ENCODE data around the gene GLUD2.
"Not testable (repeated sequence)": the region's sequence is repeated elsewhere in the genome, so short reads cannot be mapped to it uniquely, and the experiment has no call there.

GLUD2 gene

DNA sequence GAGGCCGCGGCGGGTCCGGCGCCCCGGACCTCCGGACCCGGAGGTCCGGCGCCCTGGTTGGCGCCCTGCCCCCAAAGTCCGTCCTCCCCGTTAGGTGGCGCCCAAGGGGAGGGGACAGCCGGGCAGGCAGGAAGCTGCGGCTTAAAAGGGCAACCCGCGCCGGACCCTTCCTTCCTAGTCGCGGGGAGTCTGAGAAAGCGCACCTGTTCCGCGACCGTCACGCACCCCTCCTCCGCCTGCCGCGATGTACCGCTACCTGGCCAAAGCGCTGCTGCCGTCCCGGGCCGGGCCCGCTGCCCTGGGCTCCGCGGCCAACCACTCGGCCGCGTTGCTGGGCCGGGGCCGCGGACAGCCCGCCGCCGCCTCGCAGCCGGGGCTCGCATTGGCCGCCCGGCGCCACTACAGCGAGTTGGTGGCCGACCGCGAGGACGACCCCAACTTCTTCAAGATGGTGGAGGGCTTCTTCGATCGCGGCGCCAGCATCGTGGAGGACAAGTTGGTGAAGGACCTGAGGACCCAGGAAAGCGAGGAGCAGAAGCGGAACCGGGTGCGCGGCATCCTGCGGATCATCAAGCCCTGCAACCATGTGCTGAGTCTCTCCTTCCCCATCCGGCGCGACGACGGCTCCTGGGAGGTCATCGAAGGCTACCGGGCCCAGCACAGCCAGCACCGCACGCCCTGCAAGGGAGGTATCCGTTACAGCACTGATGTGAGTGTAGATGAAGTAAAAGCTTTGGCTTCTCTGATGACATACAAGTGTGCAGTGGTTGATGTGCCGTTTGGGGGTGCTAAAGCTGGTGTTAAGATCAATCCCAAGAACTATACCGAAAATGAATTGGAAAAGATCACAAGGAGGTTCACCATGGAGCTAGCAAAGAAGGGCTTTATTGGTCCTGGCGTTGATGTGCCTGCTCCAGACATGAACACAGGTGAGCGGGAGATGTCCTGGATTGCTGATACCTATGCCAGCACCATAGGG lies at the start of gene GLUD2:
GLUD2 (plus strand) TSS at position 170 of the 979 bp plus-strand sequence; CDS start at position 245, 75 bp downstream.
- DNase-seq = not testable (repeated sequence)

DNA sequence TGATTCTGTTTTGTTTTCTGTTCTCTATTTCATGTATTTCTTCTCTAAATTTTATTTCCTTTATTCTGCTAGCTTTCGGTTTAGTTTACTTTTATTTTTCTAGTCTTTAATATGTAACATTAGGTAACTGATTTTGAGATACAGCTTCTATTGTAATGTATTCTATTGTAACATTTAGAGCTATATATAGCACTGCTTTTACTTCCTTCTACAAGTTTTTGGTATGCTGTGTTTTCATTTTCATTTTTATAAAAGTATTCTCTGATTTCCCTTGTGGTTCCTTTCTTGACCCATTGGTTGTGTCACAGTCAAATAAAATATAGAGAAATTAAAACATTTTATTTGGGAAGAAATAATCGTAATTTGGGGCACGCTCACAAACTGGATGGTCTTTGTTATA lies 48.0 kb upstream of the GLUD2 start:
- DNase-seq = no peak

DNA sequence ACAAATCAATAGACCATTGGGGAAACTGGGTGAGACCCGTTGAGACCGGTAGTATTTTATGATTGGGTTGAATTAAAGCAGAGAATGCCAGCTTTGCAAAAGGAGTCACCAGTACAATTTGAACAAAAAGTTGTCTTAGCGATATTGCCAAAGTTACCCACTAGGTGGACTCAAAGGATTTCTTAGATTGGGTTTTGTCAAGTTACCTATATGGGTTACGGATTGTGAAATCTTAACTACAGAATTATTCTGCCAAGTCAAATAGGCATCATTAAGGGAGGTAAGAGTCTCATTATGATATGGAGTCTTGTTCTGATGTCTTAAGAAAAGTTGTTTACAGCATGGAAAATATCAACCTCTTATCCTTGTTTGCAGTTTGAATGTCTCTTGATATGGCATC lies 46.8 kb upstream of the GLUD2 start:
- DNase-seq = peak; percentile 3

DNA sequence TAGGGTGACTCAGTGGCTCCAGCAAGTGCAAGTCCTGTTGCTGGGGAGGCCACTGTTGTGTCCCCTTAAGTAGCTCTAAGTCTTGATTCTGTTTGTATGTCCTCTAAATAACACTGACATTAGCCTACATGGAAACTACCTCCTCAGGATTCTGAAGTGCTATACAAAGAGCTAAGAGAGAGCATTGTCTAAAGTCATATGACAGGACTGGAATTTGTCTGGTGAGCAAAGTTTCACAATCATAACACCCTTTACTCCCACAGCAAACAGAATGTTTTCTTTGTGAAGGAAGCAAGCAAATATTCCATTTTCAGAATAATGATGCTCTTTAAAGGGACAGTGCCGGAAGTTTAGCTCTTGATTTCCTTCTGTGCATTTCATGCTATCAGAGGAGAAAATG lies 38.5 kb upstream of the GLUD2 start:
- no peak for DNase-seq

DNA sequence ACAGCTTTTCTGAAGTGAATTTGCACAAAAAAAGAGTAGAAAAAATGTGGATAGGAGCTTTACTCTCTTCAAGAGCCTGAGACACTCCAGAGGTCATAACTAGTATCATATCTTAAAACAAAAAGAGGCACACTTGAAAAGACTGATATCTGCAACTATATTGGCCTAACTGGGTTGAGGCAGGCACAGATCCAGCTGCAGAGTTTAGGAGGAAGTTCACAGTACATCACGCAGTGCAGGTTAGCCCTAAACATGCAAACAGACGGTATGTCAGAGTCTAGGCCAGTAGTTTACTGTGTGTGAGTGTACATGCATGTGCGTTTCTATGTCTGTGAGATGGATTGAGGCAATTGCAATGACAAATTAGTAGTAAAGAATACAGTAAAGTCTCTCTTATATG lies 37.6 kb upstream of the GLUD2 start:
- DNase-seq = no peak

DNA sequence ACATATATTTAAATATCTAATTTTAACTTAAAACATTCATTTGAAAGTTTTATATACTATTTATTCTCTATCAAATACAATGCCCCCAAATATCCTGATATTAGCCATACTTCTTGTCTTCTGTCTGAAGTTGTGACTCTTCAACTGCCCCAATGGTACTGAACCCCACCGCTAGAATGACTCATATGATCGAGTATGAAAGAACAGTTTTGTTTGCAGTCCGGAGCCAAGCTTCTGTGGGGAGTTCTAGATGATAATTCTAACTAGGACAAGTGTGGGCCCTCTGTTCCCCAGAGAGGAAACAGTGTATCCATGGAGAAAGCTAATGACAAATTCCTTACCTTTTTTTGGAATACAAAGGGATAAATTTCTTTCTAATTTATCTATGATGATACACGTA lies 37.2 kb upstream of the GLUD2 start:
- DNase-seq = no peak

DNA sequence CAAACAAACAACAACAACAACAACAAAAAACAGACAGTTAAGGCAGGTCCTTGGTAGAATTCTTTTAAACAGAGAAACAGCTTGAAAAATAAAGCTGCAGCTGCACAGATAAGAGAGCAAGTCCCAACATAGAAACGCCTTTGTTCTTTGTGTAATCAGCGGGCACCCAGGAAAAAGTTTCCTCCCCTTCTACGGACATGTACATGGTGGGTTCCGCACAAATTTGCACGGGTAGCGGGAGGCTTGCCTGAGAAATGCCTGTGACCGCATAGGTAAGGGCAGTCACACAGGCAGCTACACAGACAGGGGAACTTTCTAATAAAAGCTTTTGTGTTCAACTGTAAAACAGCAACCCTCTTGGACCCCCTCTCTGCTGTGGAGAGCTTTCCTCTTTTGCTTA lies 36.2 kb upstream of the GLUD2 start:
- DNase-seq = no peak

DNA sequence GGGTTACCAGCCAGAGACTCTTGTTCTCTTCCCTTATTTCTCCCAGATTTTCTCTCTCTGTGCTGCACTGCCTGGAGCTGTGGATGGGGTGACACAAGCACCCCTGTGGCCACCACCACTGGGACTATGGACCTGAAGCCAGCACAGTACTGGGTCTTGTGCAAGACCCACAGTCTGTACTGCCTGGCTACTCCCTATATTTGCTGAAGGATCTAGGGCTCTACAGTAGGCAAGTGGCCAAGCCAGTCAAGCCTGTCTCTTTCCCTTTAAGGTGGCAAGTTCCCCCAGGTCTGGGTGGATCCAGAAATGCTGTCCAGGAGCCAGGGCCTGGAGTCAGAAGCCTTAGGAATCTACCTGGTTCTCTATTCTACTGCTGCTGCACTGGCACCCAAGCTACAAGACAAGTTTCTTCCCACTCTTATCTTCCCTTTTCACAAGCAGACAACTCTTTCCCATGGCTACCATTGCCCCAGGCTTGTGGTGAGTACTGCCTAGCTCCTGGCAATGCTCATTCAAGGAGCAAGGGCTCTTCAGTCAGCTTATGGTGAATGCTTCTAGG lies 33.4 kb upstream of the GLUD2 start:
- DNase-seq = no peak

DNA sequence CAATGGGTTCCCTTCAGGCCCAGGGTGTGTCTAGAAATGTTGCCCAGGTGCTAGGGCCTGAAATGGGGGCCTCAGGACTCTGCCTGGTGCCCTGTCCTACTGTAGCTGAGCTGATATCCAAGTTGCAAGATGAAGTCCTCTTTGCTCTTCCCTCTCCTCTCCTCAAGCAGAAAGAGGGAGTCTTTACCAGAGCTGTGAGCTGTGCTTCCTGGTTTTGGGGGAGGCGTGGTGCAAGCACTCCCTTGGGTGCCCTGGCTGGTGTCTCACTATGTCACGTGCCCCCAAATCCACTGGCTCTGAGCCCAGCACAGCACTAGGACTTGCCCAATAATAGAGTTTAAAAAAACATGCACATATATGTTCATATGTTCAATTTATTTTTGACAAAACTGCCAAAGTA lies 32.6 kb upstream of the GLUD2 start:
- DNase-seq = no peak

DNA sequence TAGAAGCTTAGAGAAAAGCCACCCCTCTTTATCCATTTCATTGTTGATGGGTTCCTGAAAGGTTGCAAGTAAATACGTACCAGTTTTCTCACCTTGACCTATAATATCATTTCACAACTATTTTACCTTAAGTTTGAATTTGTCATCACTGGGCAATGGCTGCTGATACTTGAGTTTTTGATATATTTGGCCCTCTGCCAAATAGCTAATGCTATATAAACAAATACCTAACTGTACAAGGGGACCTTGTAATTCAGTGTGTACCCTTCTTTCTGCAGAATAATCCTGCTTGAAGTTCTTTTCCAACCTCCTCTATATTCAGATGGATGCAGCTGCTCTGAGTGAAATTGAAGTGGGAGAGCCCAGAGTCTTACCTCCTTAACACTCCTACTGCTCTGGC lies 19.0 kb upstream of the GLUD2 start:
- peak; percentile 64 for DNase-seq

DNA sequence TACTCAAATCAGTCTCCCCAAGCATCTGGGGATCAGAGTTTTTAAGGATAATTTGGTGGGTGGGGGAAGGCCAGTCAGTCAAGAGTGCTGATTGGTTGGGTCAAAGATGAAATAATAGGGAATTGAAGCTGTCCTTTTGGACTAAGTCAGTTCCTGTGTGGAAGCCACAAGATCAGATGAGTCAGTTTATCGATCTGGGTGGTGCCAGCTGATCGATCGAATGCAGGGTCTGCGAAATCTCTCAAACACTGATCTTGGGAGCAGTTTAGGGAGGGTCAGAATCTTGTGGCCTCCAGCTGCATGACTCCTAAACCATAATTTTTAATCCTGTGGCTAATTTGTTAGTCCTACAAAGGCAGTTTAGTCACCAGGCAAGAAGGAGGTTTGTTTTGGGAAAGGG lies 17.3 kb upstream of the GLUD2 start:
- no peak for DNase-seq

DNA sequence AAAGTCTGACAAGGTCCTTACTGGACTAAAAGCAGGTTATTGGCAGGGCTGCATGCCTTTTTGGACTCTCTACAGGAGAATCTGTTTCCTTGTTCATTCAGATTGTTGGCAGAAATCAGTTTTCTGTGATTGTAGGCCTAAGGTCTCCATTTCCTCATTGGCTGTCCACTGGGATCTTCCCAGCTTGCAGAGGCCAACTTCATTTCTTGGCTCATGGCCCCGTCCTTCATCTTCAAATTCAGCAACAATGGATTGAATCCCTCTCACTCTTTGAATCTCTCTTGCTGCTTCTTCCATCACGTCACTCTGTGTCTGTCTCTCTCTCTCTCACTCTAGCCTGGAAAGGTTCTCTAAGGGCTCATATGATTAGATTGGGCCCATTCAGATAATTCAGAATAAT lies 14.9 kb upstream of the GLUD2 start:
- DNase-seq = no peak

DNA sequence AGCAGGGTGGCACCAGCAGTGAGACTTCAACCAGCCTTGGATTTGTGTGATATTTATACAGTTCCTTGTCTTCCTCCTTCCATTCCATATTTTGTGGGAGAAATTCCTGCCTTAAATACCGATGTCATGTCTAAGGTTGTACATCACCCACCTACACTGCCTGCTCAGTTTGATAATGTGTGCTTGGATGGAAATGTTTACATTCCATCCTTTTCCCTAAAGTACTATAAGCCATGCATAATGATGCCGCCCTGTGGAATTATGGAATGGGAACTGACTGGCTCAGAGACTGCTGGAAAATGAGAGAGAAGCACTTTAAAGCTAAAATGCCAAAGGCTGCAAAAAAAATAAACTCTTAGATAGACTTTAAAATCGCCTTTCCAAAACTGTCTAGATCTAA lies 11.3 kb upstream of the GLUD2 start:
- no peak for DNase-seq

DNA sequence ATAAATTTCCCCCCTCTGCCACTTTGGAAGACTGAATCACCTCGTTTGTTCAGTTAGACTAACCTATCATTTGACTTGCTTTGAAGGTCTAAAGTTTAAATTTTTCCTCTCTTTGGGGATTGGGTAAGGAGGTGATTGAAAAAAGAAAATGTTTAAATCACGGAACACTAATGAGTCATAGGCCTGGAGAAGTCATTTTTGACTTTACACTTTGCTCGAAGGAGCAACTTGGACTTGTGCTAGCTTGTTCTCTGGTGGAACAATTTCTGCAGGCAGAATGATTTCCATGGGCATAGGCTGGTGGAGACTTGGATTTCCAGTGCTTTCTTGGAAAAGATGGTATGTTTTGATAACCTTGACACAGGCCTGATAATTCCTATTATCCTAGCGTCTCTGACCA lies 10.5 kb upstream of the GLUD2 start:
- no peak for DNase-seq

DNA sequence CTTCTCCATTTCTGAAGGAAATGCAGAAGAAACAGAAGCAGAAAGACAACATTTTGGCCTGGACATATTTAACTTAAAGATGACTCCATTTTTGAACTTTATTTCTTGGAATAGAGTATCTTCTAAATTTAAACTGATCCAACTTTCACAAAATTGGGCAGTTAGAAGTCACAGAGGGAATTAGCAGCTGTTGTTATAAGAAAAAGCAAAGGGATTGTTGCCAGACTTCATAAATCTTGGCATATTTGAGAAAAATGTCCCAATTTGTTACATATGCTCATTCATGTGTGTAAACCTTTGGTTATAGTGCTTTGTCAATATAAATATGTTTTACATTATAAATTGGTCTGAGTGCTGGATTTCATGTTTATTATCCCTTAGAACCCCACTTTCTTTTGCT lies 3.4 kb downstream of the GLUD2 start:
- no peak for DNase-seq

DNA sequence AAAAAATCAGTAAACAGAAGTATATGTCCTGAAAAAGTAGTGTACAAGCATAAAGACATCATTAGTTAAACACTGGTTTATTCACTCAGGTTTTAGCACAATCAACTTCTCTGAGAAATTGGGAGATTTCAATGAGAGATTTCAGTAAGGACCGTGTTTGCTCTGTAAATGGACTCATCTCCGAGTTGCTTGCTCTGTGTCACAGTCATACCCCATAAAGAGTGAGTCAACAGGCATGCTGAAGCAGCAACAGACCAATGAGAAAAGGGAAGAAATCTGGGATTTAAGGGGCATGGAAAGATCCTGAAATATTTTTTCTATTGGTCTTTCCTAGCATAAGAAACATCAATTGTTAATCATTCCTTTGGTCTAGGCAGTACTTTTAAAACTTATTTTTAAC lies 4.7 kb downstream of the GLUD2 start:
- no peak for DNase-seq

DNA sequence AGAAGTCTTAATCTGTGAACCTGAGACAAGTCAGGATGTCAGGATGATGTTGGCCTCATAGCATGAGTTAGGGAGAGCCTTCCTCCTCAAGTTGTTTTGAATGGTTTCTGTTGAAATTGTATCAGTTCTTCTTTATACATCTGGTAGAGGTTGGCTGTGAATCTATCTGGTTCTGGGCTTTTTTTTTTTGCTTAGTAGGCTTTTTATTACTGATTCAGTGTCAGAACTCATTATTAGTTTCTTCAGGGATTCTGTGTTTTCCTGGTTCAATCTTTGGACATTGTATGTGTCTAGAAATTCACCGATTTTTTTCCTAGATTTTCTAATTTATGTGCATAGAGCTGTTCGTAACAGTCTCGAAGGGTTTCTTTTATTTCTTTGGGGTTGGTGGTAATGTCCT lies 14.9 kb downstream of the GLUD2 start:
- no peak for DNase-seq

DNA sequence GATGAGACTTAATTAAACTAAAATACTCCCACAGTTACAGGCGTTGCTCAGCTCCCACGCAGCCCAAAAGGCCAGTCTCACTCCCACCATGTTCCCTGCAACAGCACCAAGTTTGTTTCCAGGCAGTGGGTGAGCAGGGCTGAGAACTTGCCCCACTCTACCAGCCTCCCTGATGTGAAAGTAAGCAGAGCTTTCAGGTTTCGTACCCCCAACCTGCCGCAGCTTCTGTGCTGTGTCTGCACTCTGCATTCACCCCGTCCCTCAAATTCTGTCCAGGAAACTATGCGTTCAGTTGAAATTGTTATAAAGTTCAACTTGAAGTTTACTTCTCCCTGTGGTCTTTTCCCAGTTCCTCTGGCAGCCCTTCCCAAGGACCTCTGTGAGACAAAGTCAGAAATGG lies 17.2 kb downstream of the GLUD2 start:
- DNase-seq = no peak

DNA sequence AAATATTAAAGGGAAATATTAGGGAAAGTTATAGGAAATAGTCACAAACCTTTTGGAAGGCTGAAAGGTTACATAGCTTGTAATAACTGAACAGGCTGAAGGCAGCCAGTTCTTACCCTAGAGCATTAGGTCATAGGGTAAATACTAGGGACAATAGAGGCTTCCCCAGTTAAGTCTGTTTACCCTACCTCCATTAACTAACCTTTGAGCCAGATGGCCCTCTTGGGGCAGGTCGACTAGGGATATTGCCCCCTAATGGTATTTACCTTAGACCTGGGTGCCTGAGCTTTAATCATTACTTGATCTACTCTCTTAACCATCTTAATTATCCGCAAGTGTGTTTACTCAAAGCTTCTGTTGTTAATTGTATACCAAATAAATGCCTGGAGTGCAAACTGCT lies 36.8 kb downstream of the GLUD2 start:
- DNase-seq = not testable (repeated sequence)

DNA sequence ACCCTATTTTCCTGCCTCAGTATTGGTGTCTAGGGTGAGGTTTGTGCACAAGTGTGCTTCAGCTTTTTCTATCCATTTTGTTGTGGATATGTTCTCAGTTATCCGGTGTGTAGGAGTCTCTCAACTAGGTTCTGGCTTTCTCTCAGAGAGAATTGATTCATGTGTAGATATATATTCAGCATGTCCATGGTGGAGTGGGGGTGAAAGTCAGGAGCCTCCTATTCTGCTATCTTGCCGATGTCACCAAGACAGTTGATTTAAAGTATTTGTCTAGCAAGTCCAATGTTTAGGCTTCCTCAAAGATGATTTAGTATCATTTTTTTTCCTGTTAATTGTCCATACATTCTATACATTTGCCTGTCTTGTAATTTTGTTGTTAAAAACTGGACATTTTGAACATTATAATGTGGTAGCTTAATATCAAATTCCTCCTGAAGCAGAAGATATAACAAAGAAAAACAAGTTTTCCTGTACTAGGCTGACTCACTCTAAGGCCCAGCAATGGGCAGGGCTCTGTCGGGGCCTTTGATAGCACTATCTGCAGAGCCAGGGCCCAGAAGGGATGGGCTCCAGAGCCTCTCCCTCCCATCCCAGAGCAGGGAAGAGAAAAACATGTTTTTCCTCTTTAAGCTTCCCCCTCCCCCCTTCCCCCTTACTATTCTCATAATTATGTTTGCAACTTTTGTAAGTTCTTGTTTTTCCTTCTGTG lies 37.6 kb downstream of the GLUD2 start:
- no peak for DNase-seq

DNA sequence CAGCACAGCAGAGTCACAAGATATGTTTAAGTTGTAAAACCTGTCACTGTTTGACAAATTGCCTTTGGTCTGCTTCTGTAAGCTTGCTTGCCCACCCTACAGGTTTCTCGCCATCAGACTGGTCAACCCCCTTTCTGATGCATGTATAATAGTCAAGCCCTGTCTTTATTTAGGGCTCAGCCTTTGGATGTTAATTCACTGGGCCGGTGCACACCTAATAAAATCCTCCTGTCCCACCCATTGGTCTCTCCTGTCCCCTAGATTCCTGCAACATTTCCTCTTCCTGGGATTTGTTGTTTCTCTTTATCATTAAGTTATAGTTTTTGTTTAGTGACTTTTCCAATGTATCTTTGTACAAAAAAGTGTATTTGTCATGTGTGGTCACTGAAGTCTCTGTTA lies 38.2 kb downstream of the GLUD2 start:
- DNase-seq = no peak

DNA sequence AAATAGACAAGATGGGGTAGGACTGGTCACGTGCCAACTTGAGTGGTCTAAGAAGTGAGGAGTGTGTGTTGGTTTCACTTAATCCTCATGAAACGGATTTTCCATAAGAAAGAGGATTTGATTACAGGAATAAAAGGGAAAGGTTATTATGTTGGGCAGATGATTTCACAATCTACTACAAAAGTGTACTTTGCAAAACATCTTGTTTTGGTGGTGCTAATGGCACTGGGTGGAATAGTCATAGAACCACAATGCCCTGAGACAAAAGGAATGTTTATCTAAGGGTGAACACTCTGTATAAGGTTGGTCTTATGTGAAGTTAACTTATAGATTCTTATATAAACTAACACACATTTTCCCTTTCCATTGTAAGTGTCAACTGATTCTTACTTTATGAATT lies 45.6 kb downstream of the GLUD2 start:
- no peak for DNase-seq

Measured in NCI-H1105 treated with DMSO at 0.1 percent for 48 hours (cell line).